ENCODE results near the gene MYL3. TPM values are rescaled to one million over a fixed set of nuclear protein-coding genes. Genes with fewer than 3 reads are reported as not detected.

MYL3 gene
- total and polyA plus RNA-seq, 2 experiments from 2014 or later, result not detected

GRCh38 chr3:46845860-46846623 is 17.2 kb downstream of the MYL3 start:
- peak; percentile 95 for DNase-seq
- H3F3A ChIP-seq (ENCODE audit: insufficient read depth), result no peaks in the 10 kb centered on the region; the same call in 1 of the 2 replicates
- no peaks in the 10 kb centered on the region for H3K36me3 ChIP-seq (ENCODE audit: low read depth)
- peak overlapping the region; percentile 81 for H2AFZ ChIP-seq
- H3K9ac ChIP-seq, result peak overlapping the region; percentile 80
- in situ Hi-C loops (cut with MboI), result no loop called here
- H3K27me3 ChIP-seq (replicated peaks; ENCODE audit: insufficient read depth), result no peaks in the 10 kb centered on the region
- no peak for TF ChIP-seq EZH2phosphoT487 (IDR thresholded peaks at IDR 0.05; ENCODE audit: insufficient read depth, low read depth)
- no peak for TF ChIP-seq EZH2 (IDR thresholded peaks at IDR 0.05; ENCODE audit: insufficient read depth, poor library complexity, severe bottlenecking)
- peak overlapping the region; percentile 56 for H3K4me2 ChIP-seq (ENCODE audit: unreplicated experiment)
- H3K9me2 ChIP-seq (ENCODE audit: insufficient read depth), result no peaks in the 10 kb centered on the region
- peak overlapping the region; percentile 27 for H3K27ac ChIP-seq
- no peaks in the 10 kb centered on the region for H3K79me2 ChIP-seq (ENCODE audit: insufficient read depth)
- H3K4me3 ChIP-seq, result peak overlapping the region; percentile 67
- no peaks in the 10 kb centered on the region for H4K20me1 ChIP-seq (ENCODE audit: insufficient read depth)
- H3K4me1 ChIP-seq (ENCODE audit: insufficient read depth), result no peaks in the 10 kb centered on the region; the same call in 1 of the 2 replicates
- H3K9me3 ChIP-seq (ENCODE audit: low read depth), result peaks cover 4% of the 10 kb centered on the region
- 0 to 1% methylated on average over 32 to 45 of the region's 53 CpGs for WGBS, 2 experiments (ENCODE audit: low coverage in 1 of 2, low lambda C conversion rate in 2 of 2, missing lambda C conversion rate in 2 of 2)

DNA sequence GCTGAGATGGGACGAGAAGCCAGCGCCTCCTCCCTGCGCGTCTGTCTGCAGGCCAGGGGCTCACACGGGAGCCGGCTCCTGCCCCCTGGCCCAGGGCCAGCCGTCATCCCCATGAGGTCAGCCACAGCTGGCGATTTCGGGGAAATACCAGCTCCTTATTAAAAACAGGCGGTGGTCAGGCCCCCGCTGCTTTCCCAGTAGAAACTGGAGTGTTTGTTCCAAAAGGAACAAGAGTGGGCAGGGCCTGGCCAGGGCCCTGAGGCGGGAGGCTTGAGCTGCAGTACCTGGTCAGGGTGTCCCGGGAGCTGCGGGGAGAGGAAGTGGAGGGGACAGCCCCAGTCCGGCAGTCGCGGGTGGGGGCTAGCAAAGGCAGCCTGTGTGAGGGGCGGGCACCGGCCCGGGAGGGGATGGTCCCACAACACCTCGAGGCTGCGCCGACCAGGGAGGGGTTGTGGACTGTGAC is 17.8 kb downstream of the MYL3 start:
- Histone ChIP-seq H3K9me3 (ENCODE audit: low read depth) (peaks cover 4% of the 10 kb centered on the region), H3K4me3 (peak overlapping the region; percentile 67), H3K9ac (peak overlapping the region; percentile 80), H3K27ac (peak overlapping the region; percentile 27), H3K36me3 (ENCODE audit: low read depth) (no peaks in the 10 kb centered on the region), H3K79me2 (ENCODE audit: insufficient read depth) (no peaks in the 10 kb centered on the region), H3K27me3 (replicated peaks; ENCODE audit: insufficient read depth) (no peaks in the 10 kb centered on the region), H3K4me2 (ENCODE audit: unreplicated experiment) (peak overlapping the region; percentile 56), H2AFZ (peak overlapping the region; percentile 81), H4K20me1 (ENCODE audit: insufficient read depth) (no peaks in the 10 kb centered on the region), H3F3A (ENCODE audit: insufficient read depth) (no peaks in the 10 kb centered on the region; the same call in 1 of the 2 replicates), H3K4me1 (ENCODE audit: insufficient read depth) (no peaks in the 10 kb centered on the region; the same call in 1 of the 2 replicates), H3K9me2 (ENCODE audit: insufficient read depth) (no peaks in the 10 kb centered on the region)
- WGBS, 2 experiments (ENCODE audit: low coverage in 1 of 2, low lambda C conversion rate in 2 of 2, missing lambda C conversion rate in 2 of 2), result 1 to 2% methylated on average over 19 to 23 of the region's 23 CpGs
- peak; percentile 91 for DNase-seq
- in situ Hi-C loops (cut with MboI), result no loop called here
- no peak for TF ChIP-seq EZH2 (IDR thresholded peaks at IDR 0.05; ENCODE audit: insufficient read depth, poor library complexity, severe bottlenecking)
- TF ChIP-seq EZH2phosphoT487 (IDR thresholded peaks at IDR 0.05; ENCODE audit: insufficient read depth, low read depth), result no peak

DNA sequence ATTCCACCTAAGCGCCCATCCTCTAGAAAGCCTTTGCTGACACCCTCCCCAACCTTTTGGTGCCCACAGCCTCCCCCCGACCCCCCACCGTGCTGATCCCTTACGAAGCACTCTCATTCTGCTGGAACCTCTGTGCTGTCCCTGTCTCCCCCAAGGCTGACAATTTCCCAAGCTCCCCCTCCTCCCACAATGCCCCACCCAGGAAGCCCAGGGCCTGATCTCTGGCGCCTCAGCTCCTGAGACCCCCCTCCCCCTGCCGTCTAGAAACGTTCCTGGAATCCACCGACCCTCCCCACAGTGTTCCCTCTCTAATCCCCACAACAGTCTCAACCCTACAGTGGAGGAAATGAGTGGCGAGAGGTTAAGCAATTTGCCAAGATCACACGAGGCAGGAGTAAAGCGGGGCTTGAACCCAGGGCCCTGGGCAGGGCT is 18.3 kb downstream of the MYL3 start:
- no peaks in the 10 kb centered on the region for H3K27me3 ChIP-seq (replicated peaks; ENCODE audit: insufficient read depth)
- in situ Hi-C loops (cut with MboI), result no loop called here
- no peak overlapping the region; the same call in 1 of the 2 replicates for H3K27ac ChIP-seq

GRCh38 chr3:46844397-46844796 is 18.8 kb downstream of the MYL3 start:
- no peaks in the 10 kb centered on the region for H3K9me2 ChIP-seq (ENCODE audit: insufficient read depth)
- H3K9me3 ChIP-seq (ENCODE audit: low read depth), result peaks cover 4% of the 10 kb centered on the region
- no peak for TF ChIP-seq EZH2phosphoT487 (IDR thresholded peaks at IDR 0.05; ENCODE audit: insufficient read depth, low read depth)
- no peak for TF ChIP-seq EZH2 (IDR thresholded peaks at IDR 0.05; ENCODE audit: insufficient read depth, poor library complexity, severe bottlenecking)
- no peak overlapping the region for H3K27ac ChIP-seq
- no peaks in the 10 kb centered on the region for H3K36me3 ChIP-seq (ENCODE audit: low read depth)
- H3K4me3 ChIP-seq, result no peak overlapping the region
- H4K20me1 ChIP-seq (ENCODE audit: insufficient read depth), result no peaks in the 10 kb centered on the region
- H3K4me2 ChIP-seq (ENCODE audit: unreplicated experiment), result no peak overlapping the region
- 51 to 54% methylated on average over 3 of the region's 3 CpGs for WGBS, 2 experiments (ENCODE audit: low coverage in 1 of 2, low lambda C conversion rate in 2 of 2, missing lambda C conversion rate in 2 of 2)
- no peaks in the 10 kb centered on the region for H3K27me3 ChIP-seq (replicated peaks; ENCODE audit: insufficient read depth)
- H3K4me1 ChIP-seq (ENCODE audit: insufficient read depth), result no peaks in the 10 kb centered on the region; the same call in 1 of the 2 replicates
- H3K9ac ChIP-seq, result no peak overlapping the region
- no peaks in the 10 kb centered on the region for H3K79me2 ChIP-seq (ENCODE audit: insufficient read depth)
- H2AFZ ChIP-seq, result no peak overlapping the region
- no peak for DNase-seq
- no peaks in the 10 kb centered on the region; the same call in 1 of the 2 replicates for H3F3A ChIP-seq (ENCODE audit: insufficient read depth)
- in situ Hi-C loops (cut with MboI), result no loop called here

More for the DNA sequence above, 18.3 kb downstream of the MYL3 start:
- H3K4me2 ChIP-seq (ENCODE audit: unreplicated experiment), result peak overlapping the region; percentile 56
- no peaks in the 10 kb centered on the region for H3K9me2 ChIP-seq (ENCODE audit: insufficient read depth)
- WGBS, 2 experiments (ENCODE audit: low coverage in 1 of 2, low lambda C conversion rate in 2 of 2, missing lambda C conversion rate in 2 of 2), result 3 to 6% methylated on average over 9 to 11 of the region's 11 CpGs
- no peaks in the 10 kb centered on the region; the same call in 1 of the 2 replicates for H3K4me1 ChIP-seq (ENCODE audit: insufficient read depth)
- peak overlapping the region; percentile 67 for H3K4me3 ChIP-seq
- DNase-seq, result no peak
- no peaks in the 10 kb centered on the region; the same call in 1 of the 2 replicates for H3F3A ChIP-seq (ENCODE audit: insufficient read depth)
- TF ChIP-seq EZH2 (IDR thresholded peaks at IDR 0.05; ENCODE audit: insufficient read depth, poor library complexity, severe bottlenecking), result no peak
- no peak for TF ChIP-seq EZH2phosphoT487 (IDR thresholded peaks at IDR 0.05; ENCODE audit: insufficient read depth, low read depth)
- peak overlapping the region; percentile 81 for H2AFZ ChIP-seq
- peaks cover 4% of the 10 kb centered on the region for H3K9me3 ChIP-seq (ENCODE audit: low read depth)
- H3K9ac ChIP-seq, result peak overlapping the region; percentile 80
- no peaks in the 10 kb centered on the region for H3K36me3 ChIP-seq (ENCODE audit: low read depth)
- H4K20me1 ChIP-seq (ENCODE audit: insufficient read depth), result no peaks in the 10 kb centered on the region
- no peaks in the 10 kb centered on the region for H3K79me2 ChIP-seq (ENCODE audit: insufficient read depth)

Data from GM23248 (cell line).